ENCODE measurements around the gene NIPBL.

Gene NIPBL

GRCh38 chr5:37112383-37112991 is 235.9 kb downstream of the NIPBL start:
- H3K4me2 ChIP-seq (ENCODE audit: low read length) = no peak overlapping the region

More at GRCh38 chr5:37112383-37112991, 235.9 kb downstream of the NIPBL start:
- H3K27me3 ChIP-seq (ENCODE audit: insufficient read depth, low read length) = no peaks in the 10 kb centered on the region
- H3K79me2 ChIP-seq (ENCODE audit: insufficient read depth, low read length) = no peaks in the 10 kb centered on the region
- no peaks in the 10 kb centered on the region for H3K9me2 ChIP-seq (ENCODE audit: low read depth, low read length)
- no peaks in the 10 kb centered on the region; the same call in 1 of the 2 replicates for H3K9me3 ChIP-seq (ENCODE audit: low read length)
- no peaks in the 10 kb centered on the region for H3F3A ChIP-seq (ENCODE audit: insufficient read depth, low read length)
- H2AFZ ChIP-seq (ENCODE audit: low read length) = no peak overlapping the region
- H3K4me1 ChIP-seq (ENCODE audit: insufficient read depth, low read length, severe bottlenecking) = peaks cover 10% of the 10 kb centered on the region
- no peaks in the 10 kb centered on the region for H4K20me1 ChIP-seq (ENCODE audit: insufficient read depth, low read length)
- no peak overlapping the region for H3K4me3 ChIP-seq (ENCODE audit: low read depth, low read length, poor library complexity, severe bottlenecking)
- H3K9ac ChIP-seq (ENCODE audit: low read length) = no peak overlapping the region
- H3K36me3 ChIP-seq (ENCODE audit: insufficient read depth, low read length) = peaks cover 46% of the 10 kb centered on the region
- TF ChIP-seq EZH2 (IDR thresholded peaks at IDR 0.05; ENCODE audit: borderline replicate concordance, low read length) = no peak
- TF ChIP-seq CTCF (IDR thresholded peaks at IDR 0.05; ENCODE audit: low read length) = no peak
- H3K27ac ChIP-seq (ENCODE audit: low read depth, low read length, poor library complexity, severe bottlenecking) = peak overlapping the region; percentile 45
